Stimulated activated CD4-positive, alpha-beta T cell treated with anti-CD3 and anti-CD28 coated beads, TNF-alpha, amount 100 ng/mL, for 4 hours (primary cell): ENCODE results near the gene PRIM1.
A peak's percentile ranks its signal among the peaks of the same experiment; 100 is the strongest.
"Not testable (repeated sequence)": the region's sequence is repeated elsewhere in the genome, so short reads cannot be mapped to it uniquely, and the experiment has no call there.

ENCODE experiments used
- DNase-seq, 3 experiments: peaks; one replicate each; pipeline ENCODE4 v3.0.0-alpha.2; 2020; ENCODE audit warnings: low read depth in 3 of 3

The PRIM1 gene

DNA sequence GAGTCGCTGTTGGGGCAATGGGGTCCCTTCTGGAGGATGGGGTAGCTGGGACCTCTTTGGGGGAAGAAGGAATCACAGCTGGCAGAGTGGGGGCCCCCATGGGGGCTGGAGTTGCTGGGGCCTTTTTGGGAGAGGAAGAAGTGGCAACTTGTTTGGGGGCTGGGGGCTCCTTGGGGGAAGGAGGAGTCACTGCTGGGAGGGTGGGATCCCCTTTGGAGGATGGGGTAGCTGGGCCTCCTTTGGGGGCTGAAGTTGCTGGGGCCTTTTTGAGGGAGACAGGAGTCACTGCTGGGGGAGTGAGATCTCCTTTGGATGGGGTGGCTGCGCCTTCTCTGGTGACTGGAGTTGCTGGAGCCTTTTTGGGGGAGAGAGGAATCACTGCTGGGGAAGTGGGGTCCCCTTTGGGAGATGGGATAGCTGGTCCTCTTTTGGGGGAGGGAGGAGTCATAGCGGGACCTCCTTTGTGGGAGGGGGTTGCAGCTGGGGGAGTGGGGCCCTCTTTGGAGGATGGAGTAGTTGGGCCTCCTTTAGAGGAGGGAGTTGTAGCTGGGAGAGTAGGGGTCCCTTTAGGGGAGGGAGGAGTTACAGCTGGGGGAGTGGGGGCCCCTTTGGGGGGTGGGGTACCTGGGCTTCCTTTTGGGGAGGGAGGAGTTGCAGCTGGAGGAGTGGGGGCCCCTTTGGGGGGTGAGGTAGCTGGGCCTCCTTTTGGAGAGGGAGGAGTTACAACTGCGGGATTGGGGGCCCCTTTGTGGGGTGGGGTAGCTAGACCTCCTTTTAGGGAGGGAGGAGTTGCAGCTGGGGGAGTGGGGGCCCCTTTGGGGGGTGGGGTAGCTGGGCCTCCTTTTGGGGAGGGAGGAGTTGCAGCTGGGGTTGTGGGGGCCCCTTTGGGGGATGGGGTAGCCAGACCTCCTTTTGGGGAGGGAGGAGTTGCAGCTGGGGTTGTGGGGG lies 34.9 kb downstream of the PRIM1 start:
- no peak for DNase-seq

DNA sequence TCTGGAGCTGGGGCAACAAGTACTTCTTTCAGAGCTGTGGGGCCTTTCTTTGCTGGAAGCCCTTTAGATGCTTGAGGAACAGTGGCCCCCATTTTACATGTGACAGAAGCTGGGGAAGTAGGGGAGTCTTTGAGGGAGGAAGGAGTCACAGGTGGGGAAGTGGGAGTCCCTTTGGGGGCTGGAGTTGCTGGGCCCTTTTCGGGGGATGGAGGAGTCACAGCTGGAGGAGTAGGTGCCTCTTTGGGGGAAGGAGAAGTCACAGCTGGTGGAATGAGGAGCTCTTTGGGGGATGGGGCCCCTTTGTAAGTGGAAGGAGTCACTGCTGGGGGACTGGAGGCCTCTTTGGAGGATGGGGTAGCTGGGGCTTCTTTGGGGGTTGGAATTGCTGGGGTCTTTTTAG lies 35.7 kb downstream of the PRIM1 start:
- no peak for DNase-seq

DNA sequence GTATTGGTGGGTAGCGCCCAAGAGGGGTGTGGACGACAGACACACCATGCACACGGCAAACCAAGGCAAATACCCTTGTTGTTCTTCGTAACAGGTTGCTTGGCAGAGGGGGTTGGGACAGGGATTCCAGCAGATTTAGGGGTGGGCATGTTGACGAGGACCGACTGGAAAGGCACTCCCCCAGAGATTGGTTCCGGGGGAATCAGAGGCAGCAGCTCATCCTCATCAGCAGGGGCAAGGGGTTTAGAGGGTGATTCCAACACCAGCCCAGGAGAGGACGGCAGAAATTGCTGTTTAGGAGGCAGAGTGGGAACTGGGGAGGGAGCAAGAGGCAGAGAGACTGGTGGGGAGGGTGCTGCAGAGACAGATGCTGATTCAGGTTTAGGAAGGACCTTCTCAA lies 36.3 kb downstream of the PRIM1 start:
- no peak for DNase-seq

GRCh38 chr12:56714431-56714929 lies 37.6 kb downstream of the PRIM1 start:
- DNase-seq, result no peak

DNA sequence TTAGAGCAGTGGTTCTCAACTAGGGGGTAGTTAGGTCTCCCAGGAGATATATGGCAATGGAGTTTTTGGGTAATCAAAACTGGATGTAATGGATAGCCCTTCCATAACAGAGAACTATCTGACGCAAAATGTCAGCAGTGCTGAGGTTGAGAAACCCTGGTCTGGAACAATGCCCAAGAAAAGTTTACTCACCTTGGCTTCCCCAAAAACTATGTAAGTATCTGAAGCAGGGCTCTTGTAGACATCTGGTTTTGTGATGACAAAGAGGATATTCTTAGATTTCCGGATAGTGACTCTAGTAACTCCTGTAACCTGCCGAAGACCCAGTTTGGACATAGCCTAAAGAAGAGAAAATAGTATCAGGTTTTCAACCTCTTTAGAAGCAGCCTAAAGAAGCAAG lies 38.8 kb downstream of the PRIM1 start:
- DNase-seq, result no peak

DNA sequence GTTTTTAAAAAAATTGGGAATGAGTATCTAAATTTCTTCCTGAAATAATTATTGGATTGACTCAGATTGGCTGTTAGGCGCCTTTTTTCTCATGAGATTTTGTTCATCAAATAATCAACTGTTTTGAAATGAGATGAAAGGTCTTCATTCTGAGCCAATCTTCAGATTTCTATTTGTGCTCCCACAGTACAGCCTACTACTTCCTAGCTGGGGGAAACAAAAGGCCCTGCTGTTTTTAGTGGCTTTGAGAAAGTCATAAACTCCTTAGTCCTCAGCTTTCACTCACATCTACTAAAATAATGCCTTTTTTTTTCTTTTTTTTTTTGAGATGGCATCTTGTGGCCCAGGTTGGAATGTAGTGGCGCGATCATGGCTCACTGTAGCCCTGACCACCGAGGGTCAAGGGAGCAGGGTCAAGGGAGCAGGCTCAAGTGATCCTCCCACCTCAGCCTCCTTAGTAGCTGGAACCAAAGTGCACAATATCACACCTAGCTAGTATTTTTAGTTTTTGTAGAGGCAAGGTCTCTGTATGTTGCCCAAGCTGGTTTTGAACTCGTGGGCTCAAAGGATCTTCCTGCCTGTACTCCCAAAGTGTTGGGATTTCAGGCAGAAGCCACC lies 42.3 kb downstream of the PRIM1 start:
- DNase-seq, result no peak

GRCh38 chr12:56704522-56704921 lies 47.6 kb downstream of the PRIM1 start:
- not testable (repeated sequence) for DNase-seq

GRCh38 chr12:56699020-56699661 lies 53.0 kb downstream of the PRIM1 start:
- DNase-seq, result no peak

GRCh38 chr12:56695327-56696101 lies 56.6 kb downstream of the PRIM1 start:
- no peak for DNase-seq

DNA sequence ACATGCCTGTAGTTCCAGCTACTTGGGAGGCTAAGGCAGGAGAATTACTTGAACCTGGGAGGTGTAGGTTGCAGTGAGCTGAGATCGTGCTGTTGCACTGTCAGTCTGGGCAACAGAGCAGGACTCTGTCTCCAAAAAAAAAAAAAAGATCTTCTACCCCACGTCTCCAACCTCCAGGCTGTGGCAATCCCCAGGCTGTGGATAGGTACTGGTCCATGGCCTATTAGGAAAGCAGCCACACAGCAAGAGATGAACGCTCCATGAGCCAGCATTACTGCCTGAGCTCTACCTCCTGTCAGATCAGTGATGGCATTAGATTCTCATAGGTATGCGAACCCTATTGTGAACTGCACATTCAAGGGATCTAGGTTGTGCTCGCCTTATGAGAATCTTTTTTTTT lies 58.0 kb downstream of the PRIM1 start:
- DNase-seq, result no peak

GRCh38 chr12:56688846-56689109 lies 63.3 kb downstream of the PRIM1 start:
- DNase-seq, result no peak

DNA sequence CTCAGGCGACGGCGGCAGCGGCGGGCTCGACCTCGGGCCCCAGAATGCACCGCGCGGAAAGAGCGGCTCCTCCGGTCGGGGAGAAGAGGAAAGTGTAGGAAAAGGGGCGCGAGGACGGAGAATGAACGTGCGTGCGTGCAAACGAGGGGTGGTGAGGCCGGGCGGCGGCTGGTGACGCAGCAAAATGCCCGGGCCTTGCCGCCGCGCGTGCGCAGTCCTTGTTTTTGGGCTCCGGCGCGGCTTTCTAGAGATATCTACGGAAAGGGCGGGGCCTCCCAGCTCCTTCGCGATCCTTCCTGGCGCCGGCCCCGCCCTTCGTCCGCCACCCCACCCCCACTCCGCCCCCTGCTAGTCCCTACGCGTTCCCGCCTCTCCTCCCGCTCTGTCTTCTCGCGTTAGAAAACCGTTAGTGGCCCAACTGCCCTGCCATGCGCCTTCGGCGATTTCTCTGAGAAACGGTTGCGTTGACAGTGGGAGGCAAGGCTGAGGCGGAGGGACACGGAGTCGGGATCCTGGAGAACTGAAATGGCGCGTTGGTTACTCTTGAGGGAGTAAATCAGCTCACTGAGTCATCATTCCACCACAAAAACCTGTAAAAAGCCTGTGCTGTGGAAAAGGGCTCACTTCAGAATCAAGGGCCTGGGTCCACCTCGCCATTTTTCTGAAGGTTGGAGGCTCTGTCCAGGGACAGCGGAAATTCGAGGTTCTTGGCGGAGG lies 63.8 kb downstream of the PRIM1 start, which contains the start of gene PTGES3:
Gene PTGES3, minus strand, starts transcription at position 156 of the 717 bp plus-strand sequence. CDS start 285 bp downstream, outside the sequence.
- DNase-seq, result peak; percentile 93 to 96 (median 95)

GRCh38 chr12:56687223-56688128 lies 64.6 kb downstream of the PRIM1 start:
- DNase-seq, result peak; percentile 44 to 49 (median 49)

- DNase-seq, result no peak
These were observed 67.3 kb downstream of the PRIM1 start for GRCh38 chr12:56684745-56685359.

- DNase-seq, result no peak
These were observed 69.8 kb downstream of the PRIM1 start for GRCh38 chr12:56682323-56682722.
